Measurements from ENCODE around the gene SERPINA12.

The SERPINA12 gene

GRCh38 chr14:94449930-94450329 is 59.3 kb downstream of the SERPINA12 start:
- no peak for DNase-seq (ENCODE audit: low read depth)
- H3K4me3 ChIP-seq (ENCODE audit: low read depth, low read length) = no peak overlapping the region

GRCh38 chr14:94448071-94448808 is 61.0 kb downstream of the SERPINA12 start:
- no peak overlapping the region for H3K4me3 ChIP-seq (ENCODE audit: low read depth, low read length)
- no peak for DNase-seq (ENCODE audit: low read depth)

GRCh38 chr14:94447206-94447605 is 62.1 kb downstream of the SERPINA12 start:
- no peak for DNase-seq (ENCODE audit: low read depth)
- H3K4me3 ChIP-seq (ENCODE audit: low read depth, low read length) = no peak overlapping the region

- H3K4me3 ChIP-seq (ENCODE audit: low read depth, low read length) = no peak overlapping the region
These were observed 63.1 kb downstream of the SERPINA12 start for GRCh38 chr14:94446126-94446525.

GRCh38 chr14:94445003-94445402 is 64.3 kb downstream of the SERPINA12 start:
- no peak for DNase-seq (ENCODE audit: low read depth)
- no peak overlapping the region for H3K4me3 ChIP-seq (ENCODE audit: low read depth, low read length)

More at GRCh38 chr14:94446126-94446525, 63.1 kb downstream of the SERPINA12 start:
- DNase-seq (ENCODE audit: low read depth) = no peak

- no peak for DNase-seq (ENCODE audit: low read depth)
- H3K4me3 ChIP-seq (ENCODE audit: low read depth, low read length) = no peak overlapping the region
These were observed 67.6 kb downstream of the SERPINA12 start for GRCh38 chr14:94441531-94442205.

GRCh38 chr14:94441130-94441529 is 68.1 kb downstream of the SERPINA12 start:
- DNase-seq (ENCODE audit: low read depth) = no peak
- H3K4me3 ChIP-seq (ENCODE audit: low read depth, low read length) = no peak overlapping the region

- no peak for DNase-seq (ENCODE audit: low read depth)
- no peak overlapping the region for H3K4me3 ChIP-seq (ENCODE audit: low read depth, low read length)
These were observed 69.7 kb downstream of the SERPINA12 start for GRCh38 chr14:94439453-94440057.
